ENCODE data around the gene IGFBPL1.

DNA sequence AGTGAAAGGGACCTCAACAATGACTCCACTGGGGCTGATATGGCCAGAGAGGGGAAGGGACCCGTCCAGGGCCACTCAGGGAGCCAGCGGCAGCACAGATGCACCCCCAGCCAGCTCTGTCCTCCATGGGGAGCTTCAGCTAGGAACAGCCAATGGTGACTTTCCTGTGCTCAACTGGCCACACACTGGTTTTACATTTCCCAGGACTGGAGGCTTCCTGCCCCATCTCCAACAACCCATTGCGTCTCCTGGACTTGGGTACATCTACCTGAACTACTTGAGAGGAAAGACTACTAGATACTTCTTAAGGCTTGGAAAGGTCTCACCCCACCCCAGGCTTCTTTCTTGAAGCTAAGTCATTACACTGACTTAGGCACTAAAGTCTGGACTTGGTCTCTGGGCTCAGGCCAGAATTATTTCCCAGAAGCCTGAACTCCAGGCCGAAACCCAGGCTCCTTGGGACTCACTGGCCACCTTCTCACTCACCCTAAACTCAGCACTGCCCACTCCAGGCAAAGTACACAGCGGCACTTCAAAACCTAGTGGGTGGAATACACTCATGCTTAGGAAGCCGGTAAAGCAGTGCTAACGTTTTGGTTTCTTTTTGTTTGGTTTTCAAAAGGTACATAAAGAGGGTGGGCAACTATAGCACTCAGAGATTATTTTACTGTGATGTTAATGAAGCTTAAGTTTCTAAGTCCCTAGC is 1.5 kb downstream of the IGFBPL1 start:
- TF ChIP-seq TAF1 (IDR thresholded peaks at IDR 0.05; ENCODE audit: low read depth, low read length) (no peak), POLR2AphosphoS5 (IDR thresholded peaks at IDR 0.05; ENCODE audit: low read depth, low read length) (no peak), TAF7 (optimal IDR thresholded peaks at IDR 0.05; ENCODE audit: borderline replicate concordance, low read depth, low read length) (no peak), JUND (IDR thresholded peaks at IDR 0.05; ENCODE audit: low read length) (no peak), HDAC6 (IDR thresholded peaks at IDR 0.05; ENCODE audit: low read depth, low read length) (no peak), GABPA (IDR thresholded peaks at IDR 0.05; ENCODE audit: borderline replicate concordance, insufficient read depth, low read length) (no peak), NRF1 (IDR thresholded peaks at IDR 0.05; ENCODE audit: low read depth, low read length) (no peak), BRCA1 (IDR thresholded peaks at IDR 0.05; ENCODE audit: low read depth, low read length) (no peak), BACH1 (IDR thresholded peaks at IDR 0.05; ENCODE audit: low read length) (no peak)
- TF ChIP-seq, protein P1, sequence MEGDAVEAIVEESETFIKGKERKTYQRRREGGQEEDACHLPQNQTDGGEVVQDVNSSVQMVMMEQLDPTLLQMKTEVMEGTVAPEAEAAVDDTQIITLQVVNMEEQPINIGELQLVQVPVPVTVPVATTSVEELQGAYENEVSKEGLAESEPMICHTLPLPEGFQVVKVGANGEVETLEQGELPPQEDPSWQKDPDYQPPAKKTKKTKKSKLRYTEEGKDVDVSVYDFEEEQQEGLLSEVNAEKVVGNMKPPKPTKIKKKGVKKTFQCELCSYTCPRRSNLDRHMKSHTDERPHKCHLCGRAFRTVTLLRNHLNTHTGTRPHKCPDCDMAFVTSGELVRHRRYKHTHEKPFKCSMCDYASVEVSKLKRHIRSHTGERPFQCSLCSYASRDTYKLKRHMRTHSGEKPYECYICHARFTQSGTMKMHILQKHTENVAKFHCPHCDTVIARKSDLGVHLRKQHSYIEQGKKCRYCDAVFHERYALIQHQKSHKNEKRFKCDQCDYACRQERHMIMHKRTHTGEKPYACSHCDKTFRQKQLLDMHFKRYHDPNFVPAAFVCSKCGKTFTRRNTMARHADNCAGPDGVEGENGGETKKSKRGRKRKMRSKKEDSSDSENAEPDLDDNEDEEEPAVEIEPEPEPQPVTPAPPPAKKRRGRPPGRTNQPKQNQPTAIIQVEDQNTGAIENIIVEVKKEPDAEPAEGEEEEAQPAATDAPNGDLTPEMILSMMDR (IDR thresholded peaks at IDR 0.05; ENCODE audit: control extremely low read depth in 1 of 3, insufficient read depth in 1 of 3, low read depth in 1 of 3, low read length in 3 of 3): no peak
- TF ChIP-seq, protein P2, sequence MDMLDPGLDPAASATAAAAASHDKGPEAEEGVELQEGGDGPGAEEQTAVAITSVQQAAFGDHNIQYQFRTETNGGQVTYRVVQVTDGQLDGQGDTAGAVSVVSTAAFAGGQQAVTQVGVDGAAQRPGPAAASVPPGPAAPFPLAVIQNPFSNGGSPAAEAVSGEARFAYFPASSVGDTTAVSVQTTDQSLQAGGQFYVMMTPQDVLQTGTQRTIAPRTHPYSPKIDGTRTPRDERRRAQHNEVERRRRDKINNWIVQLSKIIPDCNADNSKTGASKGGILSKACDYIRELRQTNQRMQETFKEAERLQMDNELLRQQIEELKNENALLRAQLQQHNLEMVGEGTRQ (IDR thresholded peaks at IDR 0.05; ENCODE audit: low read length): no peak

Measured in H1 (cell line).